Subcutaneous adipose tissue (tissue), 4 donors: ENCODE data around the gene SGTB. TPM values are rescaled to one million over a fixed set of nuclear protein-coding genes. Genes with fewer than 3 reads are reported as not detected.

Experiments
- CTCF ChIP-seq: fragments of 450-650 bp; IDR thresholded peaks from one replicate; pipeline ENCODE4 v1.5.1; 2016; ENCODE audit warnings: low read depth, mild to moderate bottlenecking, control low read depth, antibody characterized with exemption, moderate library complexity
- total RNA-seq, 4 donors: library from RNA; depleted of rRNA; stranded (reverse); fragments of >200 nt; gene quantifications; one replicate each; pipeline ENCODE4 v1.1.0, GENCODE V29; 2016

SGTB gene
- total RNA-seq: 10 to 100 TPM in 2 of 4 donors, 1 to 10 TPM in 2; 7.3 to 19.4 (median 10.2) TPM

GRCh38 chr5:65721720-65722574 lies at the start of gene SGTB, which contains the start of gene NLN:
Gene SGTB, minus strand, starts transcription at chr5:65722109. Its CDS starts 1,302 bp downstream, at chr5:65720807.
Gene NLN, plus strand, starts transcription at chr5:65722205. Its CDS starts 169 bp downstream, at chr5:65722374.
- TF ChIP-seq CTCF: no peak

- TF ChIP-seq CTCF: no peak
Measured at GRCh38 chr5:65771266-65771665, 49.4 kb upstream of the SGTB start.

GRCh38 chr5:65769539-65769938 lies 47.6 kb upstream of the SGTB start:
- TF ChIP-seq CTCF: no peak

GRCh38 chr5:65768723-65769346 lies 46.9 kb upstream of the SGTB start:
- TF ChIP-seq CTCF: no peak

- no peak for TF ChIP-seq CTCF
Measured at GRCh38 chr5:65767565-65767964, 45.7 kb upstream of the SGTB start.

GRCh38 chr5:65766781-65767180 lies 44.9 kb upstream of the SGTB start:
- TF ChIP-seq CTCF: no peak

GRCh38 chr5:65766175-65766574 lies 44.3 kb upstream of the SGTB start:
- no peak for TF ChIP-seq CTCF
